Upper lobe of right lung (tissue), 1 donor: ENCODE data around the gene CLOCK. TPM values are rescaled to one million over a fixed set of nuclear protein-coding genes. Genes with fewer than 3 reads are reported as not detected.

Experiments
- ATAC-seq: fragments of 200-7000 bp; cut with Tn5 transposase; one replicate; pipeline ENCODE4 v1.9.1; 2020; ENCODE audit warnings: mild to moderate bottlenecking, moderate library complexity
- DNase-seq: peaks from one replicate; pipeline ENCODE4 v3.0.0-alpha.2; 2020
- H3K27ac ChIP-seq: fragments of 200-600 bp; one replicate; pipeline ENCODE4 v1.8.0; 2022
- H3K27me3 ChIP-seq: fragments of 200-600 bp; one replicate; pipeline ENCODE4 v1.8.0; 2022; ENCODE audit warnings: mild to moderate bottlenecking
- H3K36me3 ChIP-seq: fragments of 200-600 bp; one replicate; pipeline ENCODE4 v1.8.0; 2022
- H3K4me1 ChIP-seq: fragments of 200-600 bp; one replicate; pipeline ENCODE4 v1.8.0; 2022
- H3K4me3 ChIP-seq: fragments of 200-600 bp; one replicate; pipeline ENCODE4 v1.8.0; 2022; ENCODE audit warnings: mild to moderate bottlenecking
- H3K9me3 ChIP-seq: fragments of 200-600 bp; one replicate; pipeline ENCODE4 v1.8.0; 2022
- CTCF ChIP-seq: fragments of 200-600 bp; IDR thresholded peaks from one replicate; pipeline ENCODE4 v1.8.0; 2022; ENCODE audit warnings: antibody characterized with exemption
- intact Hi-C: fragments of 100-400 bp; cut with DNase I; formaldehyde crosslinking; loops from one replicate; pipeline ENCODE4 v1.11.0; 2022
- total RNA-seq: library from RNA; stranded (reverse); fragmentation: NEBNext Ultra II Directional; extraction: Animal tissue kit (Norgen Biotek cat#: 25700); gene quantifications from one replicate; pipeline ENCODE4 v1.2.1, GENCODE V29; 2021
- donor health status: DM: no; HTN: yes; CAD: no; lungs with severe emphysema.

CLOCK gene
- total RNA-seq, 1 donor from 2014 or later = 24.2 TPM

GRCh38 chr4:55510685-55511084, 36.0 kb downstream of the CLOCK start:
- Histone ChIP-seq H3K4me3 (no peak overlapping the region), H3K27ac (no peak overlapping the region), H3K36me3 (no peaks in the 10 kb centered on the region), H3K9me3 (no peaks in the 10 kb centered on the region), H3K27me3 (no peaks in the 10 kb centered on the region), H3K4me1 (no peaks in the 10 kb centered on the region)
- ATAC-seq = no peak
- intact Hi-C loops = no loop called here
- TF ChIP-seq CTCF = no peak
- no peak for DNase-seq

DNA sequence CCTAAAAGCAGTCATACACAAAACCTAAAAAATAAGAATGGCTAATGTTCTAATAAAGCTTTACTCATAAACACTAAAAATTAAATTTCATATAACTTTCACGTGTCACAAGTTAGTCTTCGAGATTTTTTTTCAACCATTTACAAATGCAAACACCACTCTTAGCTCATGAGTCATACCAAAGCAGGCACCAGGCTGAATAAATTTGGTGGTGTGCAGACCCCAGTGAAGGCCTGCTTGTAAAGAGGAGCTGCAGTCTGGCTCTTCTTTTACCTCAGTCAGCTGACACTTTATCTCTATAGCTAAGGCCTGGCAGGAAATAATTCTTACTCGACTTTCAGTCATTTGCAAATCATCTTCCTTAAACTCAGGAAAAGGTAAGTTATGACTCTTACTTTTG, 37.4 kb downstream of the CLOCK start:
- H3K36me3 ChIP-seq = no peaks in the 10 kb centered on the region
- no peaks in the 10 kb centered on the region for H3K4me1 ChIP-seq
- no peak for TF ChIP-seq CTCF
- H3K27me3 ChIP-seq = no peaks in the 10 kb centered on the region
- intact Hi-C loops = no loop called here
- ATAC-seq (no peak), DNase-seq (no peak)
- no peak overlapping the region for H3K27ac ChIP-seq
- H3K9me3 ChIP-seq = no peaks in the 10 kb centered on the region
- H3K4me3 ChIP-seq = no peak overlapping the region

GRCh38 chr4:55507612-55508011, 39.1 kb downstream of the CLOCK start:
- Histone ChIP-seq H3K27ac (no peak overlapping the region), H3K36me3 (no peaks in the 10 kb centered on the region), H3K9me3 (no peaks in the 10 kb centered on the region), H3K27me3 (no peaks in the 10 kb centered on the region), H3K4me1 (no peaks in the 10 kb centered on the region), H3K4me3 (no peak overlapping the region)
- ATAC-seq (no peak), DNase-seq (no peak)
- TF ChIP-seq CTCF = no peak
- intact Hi-C loops = no loop called here

GRCh38 chr4:55503169-55503568, 43.5 kb downstream of the CLOCK start:
- no peak overlapping the region for H3K27ac ChIP-seq
- no peaks in the 10 kb centered on the region for H3K9me3 ChIP-seq
- H3K27me3 ChIP-seq = no peaks in the 10 kb centered on the region
- no peak for TF ChIP-seq CTCF
- intact Hi-C loops = no loop called here
- ATAC-seq = no peak
- H3K36me3 ChIP-seq = no peaks in the 10 kb centered on the region
- no peaks in the 10 kb centered on the region for H3K4me1 ChIP-seq
- H3K4me3 ChIP-seq = no peak overlapping the region
- no peak for DNase-seq

GRCh38 chr4:55500072-55500471, 46.6 kb downstream of the CLOCK start:
- no peak for TF ChIP-seq CTCF
- H3K4me3 ChIP-seq = no peak overlapping the region
- intact Hi-C loops = no loop called here
- no peaks in the 10 kb centered on the region for H3K9me3 ChIP-seq
- ATAC-seq (no peak), DNase-seq (no peak)
- H3K4me1 ChIP-seq = no peaks in the 10 kb centered on the region
- H3K27ac ChIP-seq = no peak overlapping the region
- no peaks in the 10 kb centered on the region for H3K36me3 ChIP-seq
- H3K27me3 ChIP-seq = no peaks in the 10 kb centered on the region

- Histone ChIP-seq H3K4me1 (no peaks in the 10 kb centered on the region), H3K4me3 (no peak overlapping the region), H3K27me3 (no peaks in the 10 kb centered on the region), H3K9me3 (no peaks in the 10 kb centered on the region), H3K27ac (no peak overlapping the region), H3K36me3 (no peaks in the 10 kb centered on the region)
- no peak for DNase-seq
- no peak for ATAC-seq
- intact Hi-C loops = no loop called here
- no peak for TF ChIP-seq CTCF
These were observed 47.2 kb downstream of the CLOCK start for GRCh38 chr4:55499495-55499894.
